ENCODE results near the gene SLC25A36. TPM values are rescaled to one million over a fixed set of nuclear protein-coding genes. Genes with fewer than 3 reads are reported as not detected.
"Not testable (repeated sequence)": the region's sequence is repeated elsewhere in the genome, so short reads cannot be mapped to it uniquely, and the experiment has no call there.

Gene SLC25A36
- total RNA-seq, 1 donor from 2014 or later: 60.6 TPM

- peak; percentile 75 for DNase-seq
Observed at GRCh38 chr3:141000027-141000663, 58.5 kb downstream of the SLC25A36 start.

- no peak for DNase-seq
Observed at GRCh38 chr3:141000686-141001085, 59.0 kb downstream of the SLC25A36 start.

DNA sequence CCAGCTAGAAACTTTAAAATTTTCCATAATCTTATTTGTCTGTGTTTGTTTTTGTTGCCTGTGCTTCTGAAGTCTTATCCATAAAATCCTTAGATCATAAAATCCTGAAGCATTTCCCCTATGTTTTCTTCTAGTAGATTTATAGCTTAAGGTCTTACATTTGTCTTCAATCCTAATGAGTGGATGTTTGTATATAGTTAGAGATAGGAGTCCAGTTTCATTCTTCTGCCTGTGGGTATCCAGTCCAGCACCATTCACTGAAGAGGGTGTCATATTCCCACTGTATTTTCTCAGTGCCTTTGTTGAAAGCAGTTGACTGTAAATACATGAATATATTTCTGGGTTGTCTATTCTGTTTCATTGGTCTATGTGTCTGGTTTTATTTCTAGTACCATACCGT, 64.7 kb downstream of the SLC25A36 start:
- DNase-seq: no peak

DNA sequence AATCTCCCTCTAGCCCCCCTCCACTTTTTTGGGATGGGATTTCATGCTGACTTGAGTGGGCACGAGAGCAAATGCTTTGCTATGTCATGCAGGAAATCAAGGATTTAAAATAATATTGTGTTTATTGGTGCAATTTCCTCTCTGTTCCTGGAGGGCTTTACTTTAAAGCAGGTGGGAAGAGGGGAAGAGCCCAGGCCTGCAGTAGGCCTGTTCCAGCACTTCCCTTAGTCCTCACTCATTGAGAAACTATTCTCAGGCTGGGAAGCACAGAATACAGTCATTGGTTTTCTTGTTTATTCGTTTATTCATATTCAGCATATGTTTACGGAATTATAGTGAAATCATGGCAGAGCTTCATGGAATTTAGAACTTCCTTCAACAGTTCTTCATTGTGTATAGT, 67.9 kb downstream of the SLC25A36 start:
- no peak for DNase-seq

DNA sequence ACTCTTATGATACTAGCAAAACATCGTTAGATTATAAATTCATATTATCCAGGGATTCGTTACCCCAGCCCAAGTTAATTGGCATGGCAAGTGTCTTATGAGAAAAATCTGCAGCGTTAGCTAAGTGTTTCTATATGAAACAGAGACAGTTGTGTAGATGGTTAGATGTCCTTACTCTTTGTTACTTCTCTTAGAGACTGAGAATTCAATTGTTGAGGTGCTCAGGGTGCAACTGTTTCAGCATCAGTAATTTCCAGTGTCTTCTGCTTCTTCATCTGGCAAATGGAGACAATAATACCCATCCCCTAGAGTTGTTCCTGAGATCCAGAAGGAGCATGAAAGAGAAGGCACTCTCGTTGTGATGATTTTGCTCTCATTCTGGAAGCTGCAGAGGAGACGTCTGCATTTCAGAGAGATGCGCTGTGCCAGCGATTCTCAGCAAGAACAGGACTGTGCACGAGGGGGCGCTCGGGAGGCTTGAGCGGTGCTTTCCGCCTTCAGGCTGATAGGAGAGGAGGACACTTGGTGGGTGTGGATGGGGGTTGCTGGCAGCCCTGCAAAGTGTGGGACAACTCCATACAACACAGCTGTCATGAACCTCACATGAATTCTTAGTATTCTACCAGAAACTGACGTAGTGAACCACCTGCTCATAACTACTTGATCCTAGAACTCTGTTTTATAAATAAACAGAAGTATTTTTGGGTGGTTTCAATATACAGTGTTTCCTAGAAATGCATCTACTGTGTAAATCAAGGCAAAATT, 69.8 kb downstream of the SLC25A36 start:
- peak; percentile 76 for DNase-seq

DNA sequence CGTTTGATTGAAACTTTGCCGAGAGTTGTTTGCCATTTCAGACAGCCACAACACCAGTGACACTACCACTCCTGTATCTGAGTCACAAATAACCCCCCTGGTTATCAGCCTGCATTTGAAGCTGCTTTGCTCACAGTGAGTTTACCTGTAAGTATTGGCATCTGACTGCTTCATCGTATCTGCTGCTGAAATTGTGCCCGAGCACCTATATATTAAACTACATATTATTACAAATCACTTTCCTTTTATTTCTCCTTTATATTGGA, 70.3 kb downstream of the SLC25A36 start:
- DNase-seq: no peak

DNA sequence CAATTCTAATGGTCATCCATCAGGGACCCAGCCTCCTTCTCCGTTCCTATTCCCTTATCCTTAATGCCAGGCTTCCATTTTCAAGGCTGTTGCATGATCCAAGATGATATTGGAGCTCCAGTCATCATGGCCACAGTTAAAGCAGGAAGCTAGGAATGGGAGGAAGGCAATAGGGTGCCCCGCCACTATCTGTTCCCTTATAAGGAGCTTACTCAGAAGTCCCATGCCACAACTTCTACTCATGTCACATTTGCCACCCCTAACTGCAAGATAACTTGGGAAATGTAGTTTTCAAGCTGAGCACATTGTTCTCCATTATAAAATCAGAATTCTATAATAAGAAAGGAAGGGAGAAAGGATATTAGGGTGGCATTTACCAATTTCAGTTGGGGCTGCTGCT, 70.9 kb downstream of the SLC25A36 start:
- DNase-seq: no peak

DNA sequence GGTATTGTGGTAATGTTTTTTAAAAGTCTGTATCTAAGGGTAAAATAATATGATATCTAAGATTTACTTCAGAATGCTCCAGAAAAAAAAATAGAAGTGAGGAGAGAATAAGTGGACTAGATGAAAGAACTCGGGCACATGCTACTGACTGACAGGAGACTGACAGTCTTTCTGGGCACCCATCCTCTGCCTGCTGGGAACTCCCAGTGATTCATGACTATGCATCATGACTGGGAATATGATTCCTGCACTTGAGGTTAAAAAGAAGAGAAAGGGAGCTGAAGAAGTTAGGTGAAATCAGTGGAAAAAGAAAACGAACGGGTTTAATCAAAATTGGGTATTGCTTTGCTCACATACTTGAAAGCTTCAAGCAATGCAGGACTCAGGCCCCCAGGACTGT, 73.8 kb downstream of the SLC25A36 start:
- no peak for DNase-seq

- not testable (repeated sequence) for DNase-seq
Observed at GRCh38 chr3:141017366-141018322, 76.0 kb downstream of the SLC25A36 start.

DNA sequence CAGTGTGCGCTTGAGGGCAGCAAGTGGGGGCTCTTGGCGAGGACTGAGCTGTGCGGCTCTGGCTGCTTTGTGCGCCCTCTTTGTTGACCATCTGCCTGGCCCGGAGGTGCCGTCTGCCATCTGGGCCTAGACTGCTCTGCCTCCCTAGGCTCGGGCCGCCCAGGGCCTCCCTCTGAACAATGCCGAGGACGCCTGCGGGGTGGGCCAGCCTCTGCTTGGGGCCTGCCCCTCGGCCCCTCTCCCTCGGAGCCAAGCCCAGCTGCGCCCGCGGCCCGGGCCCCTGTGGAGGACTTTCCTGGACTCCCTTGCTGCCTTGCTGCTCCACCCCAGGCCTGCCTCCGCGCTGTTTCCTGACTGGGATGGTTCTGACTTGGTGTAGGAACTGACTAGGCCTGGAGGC, 77.6 kb downstream of the SLC25A36 start:
- DNase-seq: no peak

DNA sequence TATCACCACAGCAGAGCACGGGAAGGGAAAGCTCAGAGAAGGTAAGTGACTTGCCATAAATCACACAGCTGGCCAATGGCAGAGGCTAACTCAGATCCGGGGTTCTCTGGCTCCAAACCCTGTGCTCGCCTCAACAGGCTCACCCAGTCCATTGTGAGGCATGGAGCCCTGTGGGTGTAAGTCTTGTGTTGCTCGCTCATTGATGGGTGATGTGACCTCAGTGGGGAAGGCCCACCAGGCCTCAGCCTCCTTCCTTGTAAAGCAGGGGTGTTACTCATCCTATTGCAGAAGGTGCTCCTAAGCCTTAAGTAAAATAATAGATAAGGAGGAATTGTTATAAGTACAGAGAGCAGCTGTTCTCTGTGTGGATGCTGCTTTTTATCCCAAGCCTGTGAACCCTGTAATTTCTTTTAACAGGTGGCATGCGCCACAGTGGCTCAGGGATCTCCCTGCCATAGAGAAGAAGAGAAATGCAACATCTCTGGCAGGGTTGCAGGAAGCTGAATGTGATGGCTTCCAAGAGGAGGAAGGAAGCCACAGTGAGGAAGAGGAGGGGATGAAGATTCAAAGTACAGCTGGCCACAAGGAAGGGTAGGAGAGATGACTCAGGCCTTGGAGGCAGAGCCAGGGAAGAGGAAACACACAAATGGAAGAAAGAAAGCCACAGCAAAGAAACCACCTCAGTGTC, 78.7 kb downstream of the SLC25A36 start:
- no peak for DNase-seq

DNA sequence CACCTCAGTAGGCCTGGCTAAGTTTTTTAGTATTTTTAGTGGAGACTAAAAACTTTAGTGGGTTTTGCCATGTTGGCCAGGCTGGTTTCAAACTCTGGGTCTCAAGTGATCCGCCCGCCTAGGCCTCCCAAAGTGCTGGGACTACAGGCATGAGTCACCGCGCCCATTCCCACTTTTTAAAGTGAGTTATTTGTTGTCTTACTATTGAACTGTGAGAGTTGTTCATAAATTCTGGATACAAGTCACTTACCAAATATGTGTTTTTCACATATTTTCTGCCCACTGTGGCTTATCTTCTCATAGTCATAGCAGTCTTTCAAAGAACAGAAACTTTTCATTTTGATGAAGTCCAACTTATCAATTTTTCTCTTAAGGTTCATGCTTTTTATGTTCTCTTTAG, 79.6 kb downstream of the SLC25A36 start:
- DNase-seq: no peak

Other genes with a start within 250 kb of the SLC25A36 start
- gene SPSB4, start 109.5 kb downstream of the SLC25A36 start, total RNA-seq: 0.05 TPM in 1 of 2 replicates, not detected in the other